ENCODE data around the gene KRTAP4-2.
"Not testable (repeated sequence)": the region's sequence is repeated elsewhere in the genome, so short reads cannot be mapped to it uniquely, and the experiment has no call there.

KRTAP4-2 gene

GRCh38 chr17:41171886-41172285 is 6.1 kb downstream of the KRTAP4-2 start:
- Histone ChIP-seq H3K27me3 (ENCODE audit: insufficient read depth, low read depth, severe bottlenecking) (peaks cover 93% of the 10 kb centered on the region), H3K27ac (no peak overlapping the region), H3K9me3 (ENCODE audit: severe bottlenecking) (peaks cover 2% of the 10 kb centered on the region), H3K36me3 (no peaks in the 10 kb centered on the region), H3K4me3 (ENCODE audit: low read depth, low read length) (no peak overlapping the region)
- TF ChIP-seq CTCF (IDR thresholded peaks at IDR 0.05; ENCODE audit: low read depth, low read length), result no peak
- DNase-seq, result no peak

GRCh38 chr17:41168121-41168520 is 9.9 kb downstream of the KRTAP4-2 start, which contains the start of gene KRTAP4-3:
Gene KRTAP4-3 (minus strand): TSS chr17:41168221. CDS start chr17:41168172, 49 bp downstream.
- DNase-seq, result no peak
- TF ChIP-seq CTCF (IDR thresholded peaks at IDR 0.05; ENCODE audit: low read depth, low read length), result no peak
- no peaks in the 10 kb centered on the region for H3K9me3 ChIP-seq (ENCODE audit: severe bottlenecking)

GRCh38 chr17:41167561-41167960 is 10.5 kb downstream of the KRTAP4-2 start:
- Histone ChIP-seq H3K9me3 (ENCODE audit: severe bottlenecking) (no peaks in the 10 kb centered on the region), H3K4me3 (ENCODE audit: low read depth, low read length) (no peak overlapping the region), H3K36me3 (no peaks in the 10 kb centered on the region), H3K27ac (no peak overlapping the region), H3K27me3 (ENCODE audit: insufficient read depth, low read depth, severe bottlenecking) (peaks cover 76% of the 10 kb centered on the region)
- TF ChIP-seq CTCF (IDR thresholded peaks at IDR 0.05; ENCODE audit: low read depth, low read length), result no peak
- no peak for DNase-seq

More at GRCh38 chr17:41168121-41168520, 9.9 kb downstream of the KRTAP4-2 start, which contains the start of gene KRTAP4-3:
- no peak within 1 kb of the TSS for H3K27ac ChIP-seq
- H3K27me3 ChIP-seq (ENCODE audit: insufficient read depth, low read depth, severe bottlenecking), result peaks cover 75% of the 10 kb centered on the region
- no peaks in the 10 kb centered on the region for H3K36me3 ChIP-seq
- no peak within 1 kb of the TSS for H3K4me3 ChIP-seq (ENCODE audit: low read depth, low read length)

- Histone ChIP-seq H3K9me3 (ENCODE audit: severe bottlenecking) (no peaks in the 10 kb centered on the region), H3K4me3 (ENCODE audit: low read depth, low read length) (no peak overlapping the region), H3K36me3 (no peaks in the 10 kb centered on the region), H3K27me3 (ENCODE audit: insufficient read depth, low read depth, severe bottlenecking) (peaks cover 67% of the 10 kb centered on the region), H3K27ac (no peak overlapping the region)
- no peak for TF ChIP-seq CTCF (IDR thresholded peaks at IDR 0.05; ENCODE audit: low read depth, low read length)
- DNase-seq, result no peak
Observed at GRCh38 chr17:41163828-41164227, 14.2 kb downstream of the KRTAP4-2 start.

GRCh38 chr17:41160648-41161047 is 17.4 kb downstream of the KRTAP4-2 start, which contains the start of gene KRTAP4-4:
Gene KRTAP4-4 (minus strand): TSS chr17:41160748. CDS start chr17:41160691, 57 bp downstream.
- Histone ChIP-seq H3K9me3 (ENCODE audit: severe bottlenecking) (no peaks in the 10 kb centered on the region), H3K27me3 (ENCODE audit: insufficient read depth, low read depth, severe bottlenecking) (peaks cover 73% of the 10 kb centered on the region), H3K4me3 (ENCODE audit: low read depth, low read length) (no peak within 1 kb of the TSS), H3K27ac (no peak within 1 kb of the TSS), H3K36me3 (no peaks in the 10 kb centered on the region)
- no peak for TF ChIP-seq CTCF (IDR thresholded peaks at IDR 0.05; ENCODE audit: low read depth, low read length)
- DNase-seq, result no peak

- not testable (repeated sequence) for H3K9me3 ChIP-seq (ENCODE audit: severe bottlenecking); H3K36me3 ChIP-seq; H3K27ac ChIP-seq; H3K4me3 ChIP-seq (ENCODE audit: low read depth, low read length); DNase-seq
- peaks cover 78% of the 10 kb centered on the region for H3K27me3 ChIP-seq (ENCODE audit: insufficient read depth, low read depth, severe bottlenecking)
Observed at GRCh38 chr17:41160190-41160589, 17.8 kb downstream of the KRTAP4-2 start.
